Measurements from ENCODE around the gene LRCH1. TPM values are rescaled to one million over a fixed set of nuclear protein-coding genes. Genes with fewer than 3 reads are reported as not detected.
"Not testable (repeated sequence)": the region's sequence is repeated elsewhere in the genome, so short reads cannot be mapped to it uniquely, and the experiment has no call there.

Gene LRCH1
- total RNA-seq, 1 donor from 2014 or later, result 2.9 TPM

DNA sequence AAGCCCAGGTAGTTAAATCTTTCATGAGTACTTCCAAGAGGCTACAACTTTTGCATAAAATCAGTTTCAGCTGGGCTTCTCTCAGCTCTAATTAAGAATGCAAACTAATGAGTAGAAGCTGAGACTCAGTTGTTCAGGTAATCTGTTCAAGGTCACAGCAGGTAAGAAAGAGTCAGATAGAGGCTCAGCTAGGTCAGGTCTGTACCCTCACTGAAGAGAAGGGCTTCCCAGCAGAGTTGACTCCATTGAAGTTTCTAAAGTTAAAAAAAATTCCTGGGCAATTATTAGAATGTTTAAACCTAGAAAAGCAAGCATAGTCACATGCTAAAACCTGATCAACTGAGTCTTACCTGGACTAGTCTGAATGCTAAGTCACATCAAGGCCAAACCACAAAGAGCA lies 201.8 kb downstream of the LRCH1 start:
- Histone ChIP-seq H3K36me3 (no peaks in the 10 kb centered on the region), H3K4me3 (no peak overlapping the region), H3K9me3 (ENCODE audit: low read depth) (no peaks in the 10 kb centered on the region), H3K27ac (no peak overlapping the region), H3K9ac (no peak overlapping the region), H3K27me3 (no peaks in the 10 kb centered on the region), H3K79me2 (ENCODE audit: low read depth) (no peaks in the 10 kb centered on the region), H3K4me1 (no peaks in the 10 kb centered on the region), H2AFZ (replicated peaks) (no peak overlapping the region), H4K20me1 (ENCODE audit: low read depth) (no peaks in the 10 kb centered on the region), H3F3A (ENCODE audit: low read depth) (no peaks in the 10 kb centered on the region), H3K4me2 (no peak overlapping the region)
- H3K4me3 Mint-ChIP-seq, result no peak overlapping the region
- peaks cover 4% of the 10 kb centered on the region for H3K36me3 Mint-ChIP-seq
- H3K27ac Mint-ChIP-seq, result no peak overlapping the region
- H3K9me3 Mint-ChIP-seq, result no peaks in the 10 kb centered on the region
- no peaks in the 10 kb centered on the region for H3K27me3 Mint-ChIP-seq (ENCODE audit: insufficient read depth, low read depth)
- no peak for DNase-seq (ENCODE audit: low spot score)
- no peak for TF ChIP-seq EZH2phosphoT487 (IDR thresholded peaks at IDR 0.05)
- H3K4me1 Mint-ChIP-seq, result peaks cover 5% of the 10 kb centered on the region

DNA sequence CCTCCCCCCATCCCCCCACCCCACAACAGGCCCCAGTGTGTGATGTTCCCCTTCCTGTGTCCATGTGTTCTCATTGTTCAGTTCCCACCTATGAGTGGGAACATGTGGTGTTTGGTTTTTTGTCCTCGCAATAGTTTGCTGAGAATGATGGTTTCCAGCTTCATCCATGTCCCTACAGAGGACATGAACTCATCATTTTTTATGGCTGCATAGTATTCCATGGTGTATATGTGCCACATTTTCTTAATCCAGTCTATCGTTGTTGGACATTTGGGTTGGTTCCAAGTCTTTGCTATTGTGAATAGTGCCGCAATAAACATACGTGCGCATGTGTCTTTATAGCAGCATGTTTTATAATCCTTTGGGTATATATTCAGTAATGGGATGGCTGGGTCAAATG lies 202.5 kb downstream of the LRCH1 start:
- H3F3A ChIP-seq (ENCODE audit: low read depth); H3K27me3 Mint-ChIP-seq (ENCODE audit: insufficient read depth, low read depth); H3K4me1 ChIP-seq; DNase-seq (ENCODE audit: low spot score); H3K4me3 Mint-ChIP-seq; H3K9me3 ChIP-seq (ENCODE audit: low read depth); H3K9ac ChIP-seq; H3K4me1 Mint-ChIP-seq; H4K20me1 ChIP-seq (ENCODE audit: low read depth); H3K27me3 ChIP-seq; H2AFZ ChIP-seq (replicated peaks); H3K4me2 ChIP-seq; H3K4me3 ChIP-seq; H3K9me3 Mint-ChIP-seq; H3K36me3 ChIP-seq; H3K27ac ChIP-seq; H3K27ac Mint-ChIP-seq; H3K79me2 ChIP-seq (ENCODE audit: low read depth); H3K36me3 Mint-ChIP-seq: not testable (repeated sequence)

DNA sequence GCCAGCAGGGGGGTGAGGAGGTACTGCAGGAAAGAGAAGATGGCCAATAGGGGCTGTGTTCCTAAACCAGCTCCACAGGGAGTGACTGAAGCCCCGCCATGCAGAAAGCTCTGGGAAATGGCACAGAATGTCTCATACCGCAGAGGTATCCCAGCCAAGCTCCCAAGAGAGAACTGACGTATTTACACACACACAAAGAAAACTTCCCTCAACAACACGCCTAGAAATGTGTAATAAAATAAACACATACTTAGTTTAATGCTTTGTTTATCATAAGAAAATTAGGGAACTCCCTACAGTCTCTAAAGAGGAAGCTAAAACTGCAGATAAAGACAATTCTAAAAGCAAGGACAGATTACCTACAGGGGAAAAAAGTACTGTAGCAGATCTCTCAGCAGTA lies 204.0 kb downstream of the LRCH1 start:
- no peak overlapping the region for H3K27ac Mint-ChIP-seq
- no peak overlapping the region for H3K4me3 Mint-ChIP-seq
- Histone ChIP-seq H2AFZ (replicated peaks) (peak overlapping the region; percentile 29), H3K4me1 (no peaks in the 10 kb centered on the region), H4K20me1 (ENCODE audit: low read depth) (no peaks in the 10 kb centered on the region), H3K27ac (no peak overlapping the region), H3K79me2 (ENCODE audit: low read depth) (no peaks in the 10 kb centered on the region), H3K36me3 (no peaks in the 10 kb centered on the region), H3F3A (ENCODE audit: low read depth) (no peaks in the 10 kb centered on the region), H3K4me3 (no peak overlapping the region), H3K9me3 (ENCODE audit: low read depth) (no peaks in the 10 kb centered on the region), H3K27me3 (no peaks in the 10 kb centered on the region), H3K4me2 (no peak overlapping the region), H3K9ac (no peak overlapping the region)
- H3K27me3 Mint-ChIP-seq (ENCODE audit: insufficient read depth, low read depth), result no peaks in the 10 kb centered on the region
- H3K4me1 Mint-ChIP-seq, result peaks cover 5% of the 10 kb centered on the region
- H3K9me3 Mint-ChIP-seq, result no peaks in the 10 kb centered on the region
- DNase-seq (ENCODE audit: low spot score), result no peak
- H3K36me3 Mint-ChIP-seq, result no peaks in the 10 kb centered on the region
- TF ChIP-seq, protein P1, sequence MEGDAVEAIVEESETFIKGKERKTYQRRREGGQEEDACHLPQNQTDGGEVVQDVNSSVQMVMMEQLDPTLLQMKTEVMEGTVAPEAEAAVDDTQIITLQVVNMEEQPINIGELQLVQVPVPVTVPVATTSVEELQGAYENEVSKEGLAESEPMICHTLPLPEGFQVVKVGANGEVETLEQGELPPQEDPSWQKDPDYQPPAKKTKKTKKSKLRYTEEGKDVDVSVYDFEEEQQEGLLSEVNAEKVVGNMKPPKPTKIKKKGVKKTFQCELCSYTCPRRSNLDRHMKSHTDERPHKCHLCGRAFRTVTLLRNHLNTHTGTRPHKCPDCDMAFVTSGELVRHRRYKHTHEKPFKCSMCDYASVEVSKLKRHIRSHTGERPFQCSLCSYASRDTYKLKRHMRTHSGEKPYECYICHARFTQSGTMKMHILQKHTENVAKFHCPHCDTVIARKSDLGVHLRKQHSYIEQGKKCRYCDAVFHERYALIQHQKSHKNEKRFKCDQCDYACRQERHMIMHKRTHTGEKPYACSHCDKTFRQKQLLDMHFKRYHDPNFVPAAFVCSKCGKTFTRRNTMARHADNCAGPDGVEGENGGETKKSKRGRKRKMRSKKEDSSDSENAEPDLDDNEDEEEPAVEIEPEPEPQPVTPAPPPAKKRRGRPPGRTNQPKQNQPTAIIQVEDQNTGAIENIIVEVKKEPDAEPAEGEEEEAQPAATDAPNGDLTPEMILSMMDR (IDR thresholded peaks at IDR 0.05), result no peak
- TF ChIP-seq EZH2 (IDR thresholded peaks at IDR 0.05) (no peak), EZH2phosphoT487 (IDR thresholded peaks at IDR 0.05) (no peak)

DNA sequence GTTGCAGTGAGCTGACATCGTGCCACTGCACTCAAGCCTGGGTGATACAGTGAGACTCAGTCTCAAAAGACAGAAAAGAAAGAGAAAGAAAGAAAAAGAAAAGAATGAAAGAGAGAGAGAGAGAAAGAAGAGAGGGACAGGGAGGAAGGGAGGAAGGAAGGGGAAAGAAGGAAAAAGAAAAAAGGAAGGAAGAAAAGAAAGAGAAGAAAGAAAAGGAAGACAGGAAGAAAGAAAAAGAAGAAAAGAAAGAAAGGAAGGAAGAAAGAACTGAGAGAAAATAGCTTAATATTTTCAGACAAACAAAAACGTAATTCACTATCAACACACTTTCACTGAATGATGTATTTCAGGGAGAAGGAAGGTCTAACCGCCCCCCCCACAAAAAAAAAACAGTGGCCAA lies 204.7 kb downstream of the LRCH1 start:
- DNase-seq (ENCODE audit: low spot score), result no peak
- Mint-ChIP-seq H3K27ac (no peak overlapping the region), H3K9me3 (no peaks in the 10 kb centered on the region), H3K4me1 (peaks cover 5% of the 10 kb centered on the region), H3K36me3 (no peaks in the 10 kb centered on the region), H3K27me3 (ENCODE audit: insufficient read depth, low read depth) (no peaks in the 10 kb centered on the region), H3K4me3 (no peak overlapping the region)
- Histone ChIP-seq H3K9ac (no peak overlapping the region), H3K27ac (no peak overlapping the region), H3K4me2 (no peak overlapping the region), H3F3A (ENCODE audit: low read depth) (no peaks in the 10 kb centered on the region), H3K36me3 (no peaks in the 10 kb centered on the region), H2AFZ (replicated peaks) (no peak overlapping the region), H3K79me2 (ENCODE audit: low read depth) (no peaks in the 10 kb centered on the region), H3K27me3 (no peaks in the 10 kb centered on the region), H4K20me1 (ENCODE audit: low read depth) (no peaks in the 10 kb centered on the region), H3K4me3 (no peak overlapping the region), H3K9me3 (ENCODE audit: low read depth) (no peaks in the 10 kb centered on the region), H3K4me1 (no peaks in the 10 kb centered on the region)
- TF ChIP-seq EZH2 (IDR thresholded peaks at IDR 0.05), result no peak
- TF ChIP-seq EZH2phosphoT487 (IDR thresholded peaks at IDR 0.05), result no peak
- TF ChIP-seq, protein P1 (IDR thresholded peaks at IDR 0.05), result no peak
